Esophagus squamous epithelium (tissue), 4 donors: Measurements from ENCODE around the gene ATPAF1.

Source experiments
- POLR2A ChIP-seq, 4 donors: fragments of 450-650 bp; IDR thresholded peaks; one replicate each; pipeline ENCODE4 v1.6.1; 2017; ENCODE audit warnings: antibody characterized with exemption in 4 of 4, mild to moderate bottlenecking in 4 of 4, moderate library complexity in 3 of 4
- TF ChIP-seq, protein P1 (sequence below), 6 experiments: fragments of 450-650 bp in 4 of 6; fragments of 200-600 bp in 2 of 6; sonication (generic) in 2 of 6; IDR thresholded peaks; one replicate each; pipeline ENCODE4 v1.5.1; 2016 to 2019; ENCODE audit warnings: antibody characterized with exemption in 6 of 6, mild to moderate bottlenecking in 4 of 6, moderate library complexity in 4 of 6

DNA sequence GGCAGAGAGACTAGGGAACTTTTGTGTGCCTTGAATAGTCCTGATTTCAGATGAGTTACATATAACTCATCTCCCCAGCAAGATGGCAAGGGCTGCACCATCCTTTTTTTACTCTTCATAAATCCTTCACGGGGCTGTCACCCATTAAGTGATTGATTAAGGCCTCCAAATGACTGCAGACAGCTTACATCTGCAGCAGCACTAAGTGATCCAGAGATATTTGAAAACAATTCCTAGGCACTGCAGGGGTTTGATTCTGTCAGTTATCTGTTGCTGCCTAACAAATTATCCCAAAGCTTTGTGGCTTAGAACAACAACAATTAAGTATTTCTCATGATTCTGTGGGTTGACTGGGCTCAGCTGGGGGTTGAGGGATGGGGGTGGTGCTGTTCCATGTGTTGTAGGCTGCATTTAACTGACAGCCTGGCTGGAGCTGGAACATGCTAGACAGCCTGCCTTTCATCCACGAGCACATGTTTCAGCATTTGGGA, 22.8 kb upstream of the ATPAF1 start:
- TF ChIP-seq, protein P1, sequence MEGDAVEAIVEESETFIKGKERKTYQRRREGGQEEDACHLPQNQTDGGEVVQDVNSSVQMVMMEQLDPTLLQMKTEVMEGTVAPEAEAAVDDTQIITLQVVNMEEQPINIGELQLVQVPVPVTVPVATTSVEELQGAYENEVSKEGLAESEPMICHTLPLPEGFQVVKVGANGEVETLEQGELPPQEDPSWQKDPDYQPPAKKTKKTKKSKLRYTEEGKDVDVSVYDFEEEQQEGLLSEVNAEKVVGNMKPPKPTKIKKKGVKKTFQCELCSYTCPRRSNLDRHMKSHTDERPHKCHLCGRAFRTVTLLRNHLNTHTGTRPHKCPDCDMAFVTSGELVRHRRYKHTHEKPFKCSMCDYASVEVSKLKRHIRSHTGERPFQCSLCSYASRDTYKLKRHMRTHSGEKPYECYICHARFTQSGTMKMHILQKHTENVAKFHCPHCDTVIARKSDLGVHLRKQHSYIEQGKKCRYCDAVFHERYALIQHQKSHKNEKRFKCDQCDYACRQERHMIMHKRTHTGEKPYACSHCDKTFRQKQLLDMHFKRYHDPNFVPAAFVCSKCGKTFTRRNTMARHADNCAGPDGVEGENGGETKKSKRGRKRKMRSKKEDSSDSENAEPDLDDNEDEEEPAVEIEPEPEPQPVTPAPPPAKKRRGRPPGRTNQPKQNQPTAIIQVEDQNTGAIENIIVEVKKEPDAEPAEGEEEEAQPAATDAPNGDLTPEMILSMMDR (IDR thresholded peaks at IDR 0.05), result no peak
- no peak for TF ChIP-seq POLR2A (IDR thresholded peaks at IDR 0.05)
